Endothelial cell (in vitro differentiated cells): ENCODE data around the gene AADAC. TPM values are rescaled to one million over a fixed set of nuclear protein-coding genes. Genes with fewer than 3 reads are reported as not detected.

Experiments
- DNase-seq: peaks from one replicate; pipeline ENCODE4 v3.0.0; 2021; ENCODE audit warnings: low spot score
- H3K27ac Mint-ChIP-seq: one replicate; pipeline ENCODE4 v1.8.0; 2021; ENCODE audit warnings: mixed read lengths, inconsistent platforms; ENCODE audit not compliant: unreplicated experiment
- H3K27me3 Mint-ChIP-seq: one replicate; pipeline ENCODE4 v1.8.0; 2021; ENCODE audit warnings: mild to moderate bottlenecking, moderate library complexity, mixed read lengths, inconsistent platforms; ENCODE audit not compliant: unreplicated experiment
- H3K36me3 Mint-ChIP-seq: one replicate; pipeline ENCODE4 v1.8.0; 2021; ENCODE audit warnings: mild to moderate bottlenecking, low read depth, mixed read lengths, inconsistent platforms; ENCODE audit not compliant: unreplicated experiment
- H3K4me1 Mint-ChIP-seq: one replicate; pipeline ENCODE4 v1.8.0; 2021; ENCODE audit warnings: mild to moderate bottlenecking, mixed read lengths, inconsistent platforms; ENCODE audit not compliant: unreplicated experiment
- H3K4me3 Mint-ChIP-seq: one replicate; pipeline ENCODE4 v1.8.0; 2021; ENCODE audit warnings: mild to moderate bottlenecking, mixed read lengths, inconsistent platforms; ENCODE audit not compliant: unreplicated experiment
- H3K9me3 Mint-ChIP-seq: one replicate; pipeline ENCODE4 v1.8.0; 2021; ENCODE audit warnings: mixed read lengths, inconsistent platforms; ENCODE audit not compliant: unreplicated experiment
- total RNA-seq: library from RNA; stranded (reverse); fragmentation: NEBNext Ultra II Directional; extraction: Animal tissue kit (Norgen Biotek cat#: 25700); gene quantifications from one replicate; pipeline ENCODE4 v1.2.1, GENCODE V29; 2021; ENCODE audit not compliant: unreplicated experiment
- TF ChIP-seq, protein P1 (sequence below): fragments of 200-600 bp; sonication (generic); IDR thresholded peaks from one replicate; pipeline ENCODE4 v1.5.0; 2021; ENCODE audit warnings: antibody characterized with exemption; ENCODE audit not compliant: unreplicated experiment

AADAC gene
- total RNA-seq, 1 donor from 2014 or later: not detected

DNA sequence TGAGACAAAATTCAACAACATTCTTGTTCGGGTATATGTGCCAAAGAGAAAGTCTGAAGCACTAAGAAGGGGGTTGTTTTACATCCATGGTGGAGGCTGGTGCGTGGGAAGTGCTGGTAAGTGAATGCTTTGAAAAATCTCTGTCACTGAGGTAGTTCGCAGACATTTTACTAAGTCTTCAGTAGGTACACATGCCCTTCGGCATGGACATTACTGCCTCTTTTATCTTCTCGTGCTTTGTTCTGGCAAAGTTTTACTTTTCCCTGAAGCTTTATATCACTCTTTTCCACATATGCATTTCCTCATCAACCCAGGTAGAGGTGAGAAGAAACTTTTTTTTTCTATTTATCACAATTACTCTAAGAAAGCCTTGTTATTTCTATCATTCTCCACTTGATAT is 3.6 kb downstream of the AADAC start:
- H3K4me1 Mint-ChIP-seq: peaks cover 3% of the 10 kb centered on the region
- H3K27me3 Mint-ChIP-seq: no peaks in the 10 kb centered on the region
- TF ChIP-seq, protein P1, sequence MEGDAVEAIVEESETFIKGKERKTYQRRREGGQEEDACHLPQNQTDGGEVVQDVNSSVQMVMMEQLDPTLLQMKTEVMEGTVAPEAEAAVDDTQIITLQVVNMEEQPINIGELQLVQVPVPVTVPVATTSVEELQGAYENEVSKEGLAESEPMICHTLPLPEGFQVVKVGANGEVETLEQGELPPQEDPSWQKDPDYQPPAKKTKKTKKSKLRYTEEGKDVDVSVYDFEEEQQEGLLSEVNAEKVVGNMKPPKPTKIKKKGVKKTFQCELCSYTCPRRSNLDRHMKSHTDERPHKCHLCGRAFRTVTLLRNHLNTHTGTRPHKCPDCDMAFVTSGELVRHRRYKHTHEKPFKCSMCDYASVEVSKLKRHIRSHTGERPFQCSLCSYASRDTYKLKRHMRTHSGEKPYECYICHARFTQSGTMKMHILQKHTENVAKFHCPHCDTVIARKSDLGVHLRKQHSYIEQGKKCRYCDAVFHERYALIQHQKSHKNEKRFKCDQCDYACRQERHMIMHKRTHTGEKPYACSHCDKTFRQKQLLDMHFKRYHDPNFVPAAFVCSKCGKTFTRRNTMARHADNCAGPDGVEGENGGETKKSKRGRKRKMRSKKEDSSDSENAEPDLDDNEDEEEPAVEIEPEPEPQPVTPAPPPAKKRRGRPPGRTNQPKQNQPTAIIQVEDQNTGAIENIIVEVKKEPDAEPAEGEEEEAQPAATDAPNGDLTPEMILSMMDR: no peak
- no peak overlapping the region for H3K27ac Mint-ChIP-seq
- no peaks in the 10 kb centered on the region for H3K9me3 Mint-ChIP-seq
- no peaks in the 10 kb centered on the region for H3K36me3 Mint-ChIP-seq
- no peak for DNase-seq
- no peak overlapping the region for H3K4me3 Mint-ChIP-seq

DNA sequence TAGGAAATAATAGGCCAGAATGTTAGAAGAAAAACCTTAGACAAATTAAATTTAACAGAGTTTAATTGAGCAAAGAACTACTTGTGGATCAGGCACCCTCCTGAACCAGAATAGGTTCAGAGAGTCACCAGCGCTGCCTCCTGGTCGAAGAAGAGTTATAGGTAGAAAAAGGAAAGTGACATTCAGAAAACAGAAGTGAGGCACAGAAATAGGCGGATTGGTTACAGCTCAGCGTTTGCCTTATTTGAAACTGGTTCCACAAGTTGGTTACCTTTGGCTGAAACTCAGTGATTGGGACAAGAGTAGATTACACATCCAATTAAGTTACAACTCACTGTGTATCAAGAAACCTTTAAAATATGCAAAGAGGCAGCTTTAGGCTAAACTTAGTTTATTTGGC is 4.4 kb downstream of the AADAC start:
- H3K36me3 Mint-ChIP-seq: no peaks in the 10 kb centered on the region
- DNase-seq: no peak
- H3K27ac Mint-ChIP-seq: no peak overlapping the region
- no peak overlapping the region for H3K4me3 Mint-ChIP-seq
- peaks cover 3% of the 10 kb centered on the region for H3K4me1 Mint-ChIP-seq
- H3K9me3 Mint-ChIP-seq: no peaks in the 10 kb centered on the region
- TF ChIP-seq, protein P1: no peak
- no peaks in the 10 kb centered on the region for H3K27me3 Mint-ChIP-seq

DNA sequence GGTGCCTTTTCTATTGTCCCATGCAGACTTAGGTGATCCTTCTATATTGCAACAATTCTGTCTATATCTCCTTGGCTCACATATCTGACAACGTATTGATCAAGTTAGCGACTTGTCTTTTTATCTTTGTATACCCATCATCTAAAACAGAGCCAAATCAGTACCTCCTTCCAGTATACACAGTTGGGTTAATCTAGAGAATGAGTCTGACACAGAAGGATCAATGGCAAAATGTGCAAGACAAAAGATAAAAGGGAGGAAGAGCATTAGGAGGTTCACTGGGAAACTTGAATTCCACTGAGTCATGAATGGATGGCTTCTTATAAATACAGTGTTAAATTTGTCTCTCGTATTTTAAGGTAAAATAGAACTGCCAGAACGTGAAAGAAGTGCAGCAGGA is 6.0 kb downstream of the AADAC start:
- Mint-ChIP-seq H3K27ac (no peak overlapping the region), H3K36me3 (no peaks in the 10 kb centered on the region), H3K4me3 (no peak overlapping the region), H3K4me1 (peaks cover 3% of the 10 kb centered on the region), H3K9me3 (no peaks in the 10 kb centered on the region), H3K27me3 (no peaks in the 10 kb centered on the region)
- no peak for DNase-seq
- TF ChIP-seq, protein P1: no peak

DNA sequence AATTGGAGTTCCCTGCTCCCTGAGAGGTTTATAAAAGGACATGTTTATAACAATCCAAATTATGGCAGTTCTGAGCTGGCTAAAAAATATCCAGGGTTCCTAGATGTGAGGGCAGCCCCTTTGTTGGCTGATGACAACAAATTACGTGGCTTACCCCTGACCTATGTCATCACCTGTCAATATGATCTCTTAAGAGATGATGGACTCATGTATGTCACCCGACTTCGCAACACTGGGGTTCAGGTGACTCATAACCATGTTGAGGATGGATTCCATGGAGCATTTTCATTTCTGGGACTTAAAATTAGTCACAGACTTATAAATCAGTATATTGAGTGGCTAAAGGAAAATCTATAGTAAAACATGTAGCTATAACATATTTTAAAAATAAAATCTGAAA is 13.9 kb downstream of the AADAC start:
- Mint-ChIP-seq H3K4me3 (no peak overlapping the region), H3K27ac (no peak overlapping the region), H3K36me3 (no peaks in the 10 kb centered on the region), H3K27me3 (no peaks in the 10 kb centered on the region), H3K4me1 (no peaks in the 10 kb centered on the region), H3K9me3 (no peaks in the 10 kb centered on the region)
- TF ChIP-seq, protein P1: no peak
- no peak for DNase-seq

DNA sequence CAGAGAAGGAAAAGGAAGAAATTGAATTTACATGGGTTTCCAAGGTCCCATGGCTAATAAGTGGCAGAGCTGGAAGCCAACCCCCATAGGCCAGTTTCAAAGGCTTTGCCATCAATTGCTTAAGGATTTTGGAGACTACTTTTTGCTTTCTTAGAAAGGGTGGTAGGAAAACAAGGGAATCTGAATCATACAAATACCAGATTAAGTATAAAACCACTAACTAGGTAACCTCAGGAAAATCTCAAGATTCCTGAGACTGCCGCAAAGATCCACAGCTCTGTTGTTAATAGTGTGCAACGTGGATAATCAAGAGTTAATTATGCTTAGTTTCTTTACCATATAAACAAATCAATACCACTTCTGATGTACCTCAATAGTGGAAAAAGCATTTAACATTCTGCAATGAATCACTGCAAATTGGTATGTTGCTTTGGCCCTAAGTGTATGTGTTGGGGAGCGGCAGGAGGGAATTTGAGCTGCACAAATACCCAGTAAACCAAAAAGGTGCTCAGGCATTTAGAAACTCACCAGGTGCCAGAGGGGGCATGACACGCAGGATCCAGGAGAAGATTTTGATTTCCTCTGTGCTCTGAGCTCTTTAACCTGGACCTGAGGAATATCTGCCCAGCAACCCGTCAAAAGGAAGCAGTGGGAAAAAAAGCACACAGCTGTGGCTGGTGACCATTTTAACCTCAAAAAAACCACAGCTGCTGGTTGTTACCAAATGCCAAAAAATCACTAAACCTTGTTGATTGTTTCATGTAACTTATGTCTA is 22.0 kb downstream of the AADAC start:
- H3K4me3 Mint-ChIP-seq: no peak overlapping the region
- H3K27me3 Mint-ChIP-seq: no peaks in the 10 kb centered on the region
- TF ChIP-seq, protein P1: no peak
- H3K9me3 Mint-ChIP-seq: no peaks in the 10 kb centered on the region
- no peak overlapping the region for H3K27ac Mint-ChIP-seq
- H3K36me3 Mint-ChIP-seq: no peaks in the 10 kb centered on the region
- no peak for DNase-seq
- H3K4me1 Mint-ChIP-seq: peaks cover 13% of the 10 kb centered on the region
